ENCODE results near the gene ERGIC3.
"Not testable (repeated sequence)": the region's sequence is repeated elsewhere in the genome, so short reads cannot be mapped to it uniquely, and the experiment has no call there.

ERGIC3 gene

GRCh38 chr20:35541783-35542662 lies at the start of gene ERGIC3:
ERGIC3 (plus strand) TSS chr20:35542078; CDS start chr20:35542098, 20 bp downstream.
- DNase-seq = peak; percentile 94

- DNase-seq = no peak
Observed at GRCh38 chr20:35492352-35492751, 49.5 kb upstream of the ERGIC3 start.

- no peak for DNase-seq
Observed at GRCh38 chr20:35496481-35496880, 45.4 kb upstream of the ERGIC3 start.

DNA sequence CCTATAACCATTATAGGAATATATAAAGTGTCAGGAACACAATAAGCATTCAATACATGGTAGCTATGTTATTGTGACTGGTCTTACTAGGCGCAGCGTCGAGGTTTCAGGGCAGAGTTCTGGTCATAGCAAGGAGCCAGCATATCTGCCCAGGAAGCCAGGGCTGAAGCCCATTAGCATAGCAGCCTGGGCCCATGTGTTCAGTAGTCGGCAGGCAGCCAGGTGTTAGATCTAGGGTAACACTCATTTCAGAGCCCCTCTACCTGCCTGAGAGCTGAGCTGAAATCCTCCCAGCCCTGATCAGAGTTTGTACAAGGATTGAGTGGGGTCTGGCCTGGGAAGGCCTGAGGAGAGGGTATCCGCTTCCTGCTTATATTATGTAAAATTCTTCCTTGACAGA lies 44.6 kb upstream of the ERGIC3 start:
- no peak for DNase-seq

GRCh38 chr20:35497780-35498189 lies 44.1 kb upstream of the ERGIC3 start:
- DNase-seq = no peak

DNA sequence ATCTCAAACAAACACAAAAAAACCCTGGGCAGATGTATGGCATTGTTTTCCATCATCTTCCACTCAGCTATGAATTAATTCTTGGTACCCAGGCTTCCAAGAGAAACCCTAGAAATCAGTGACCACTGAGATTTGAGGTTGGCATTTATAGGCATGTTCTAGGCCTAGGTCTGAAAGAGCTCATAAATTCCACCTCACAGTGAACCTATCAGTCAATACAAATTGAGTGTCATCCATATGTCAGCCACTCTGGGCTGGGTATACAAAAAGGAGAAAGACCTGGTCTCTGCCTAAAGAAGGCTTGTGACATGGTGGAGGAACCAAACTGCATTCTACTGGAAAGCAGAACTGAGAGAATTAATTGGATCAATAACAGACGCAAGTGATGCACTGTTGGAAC lies 42.6 kb upstream of the ERGIC3 start:
- no peak for DNase-seq

DNA sequence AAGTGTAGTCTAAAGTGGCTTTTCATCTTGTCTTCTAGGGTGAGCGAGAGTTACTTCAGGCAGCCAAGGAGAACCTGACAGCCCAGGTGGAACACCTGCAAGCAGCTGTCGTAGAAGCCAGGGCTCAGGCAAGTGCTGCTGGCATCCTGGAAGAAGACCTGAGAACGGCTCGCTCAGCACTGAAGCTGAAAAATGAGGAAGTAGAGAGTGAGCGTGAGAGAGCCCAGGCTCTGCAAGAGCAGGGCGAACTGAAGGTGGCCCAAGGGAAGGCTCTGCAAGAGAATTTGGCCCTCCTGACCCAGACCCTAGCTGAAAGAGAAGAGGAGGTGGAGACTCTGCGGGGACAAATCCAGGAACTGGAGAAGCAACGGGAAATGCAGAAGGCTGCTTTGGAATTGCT lies 39.5 kb upstream of the ERGIC3 start:
- no peak for DNase-seq

- DNase-seq = no peak
Observed at GRCh38 chr20:35503281-35503680, 38.6 kb upstream of the ERGIC3 start.

DNA sequence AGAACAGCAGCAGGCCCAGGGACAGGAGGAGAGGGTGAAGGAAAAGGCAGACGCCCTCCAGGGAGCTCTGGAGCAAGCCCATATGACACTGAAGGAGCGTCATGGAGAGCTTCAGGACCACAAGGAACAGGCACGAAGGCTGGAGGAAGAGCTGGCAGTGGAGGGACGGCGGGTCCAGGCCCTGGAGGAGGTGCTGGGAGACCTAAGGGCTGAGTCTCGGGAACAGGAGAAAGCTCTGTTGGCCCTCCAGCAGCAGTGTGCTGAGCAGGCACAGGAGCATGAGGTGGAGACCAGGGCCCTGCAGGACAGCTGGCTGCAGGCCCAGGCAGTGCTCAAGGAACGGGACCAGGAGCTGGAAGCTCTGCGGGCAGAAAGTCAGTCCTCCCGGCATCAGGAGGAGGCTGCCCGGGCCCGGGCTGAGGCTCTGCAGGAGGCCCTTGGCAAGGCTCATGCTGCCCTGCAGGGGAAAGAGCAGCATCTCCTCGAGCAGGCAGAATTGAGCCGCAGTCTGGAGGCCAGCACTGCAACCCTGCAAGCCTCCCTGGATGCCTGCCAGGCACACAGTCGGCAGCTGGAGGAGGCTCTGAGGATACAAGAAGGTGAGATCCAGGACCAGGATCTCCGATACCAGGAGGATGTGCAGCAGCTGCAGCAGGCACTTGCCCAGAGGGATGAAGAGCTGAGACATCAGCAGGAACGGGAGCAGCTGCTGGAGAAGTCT lies 37.9 kb upstream of the ERGIC3 start:
- no peak for DNase-seq

DNA sequence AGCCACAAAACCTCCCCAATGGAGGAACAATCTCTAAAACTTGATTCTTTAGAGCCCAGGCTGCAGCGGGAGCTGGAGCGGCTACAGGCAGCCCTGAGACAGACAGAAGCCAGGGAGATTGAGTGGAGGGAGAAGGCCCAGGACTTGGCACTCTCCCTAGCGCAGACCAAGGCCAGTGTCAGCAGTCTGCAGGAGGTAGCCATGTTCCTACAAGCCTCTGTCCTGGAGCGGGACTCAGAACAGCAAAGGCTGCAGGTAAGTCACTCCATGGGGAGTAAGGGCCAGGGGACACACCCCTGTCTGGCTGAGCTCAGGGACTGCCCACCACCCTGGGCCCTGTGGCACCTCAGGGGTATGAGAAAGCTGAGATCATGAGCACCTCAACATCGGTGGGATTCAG lies 37.1 kb upstream of the ERGIC3 start:
- no peak for DNase-seq

- DNase-seq = no peak
Observed at GRCh38 chr20:35506179-35506578, 35.7 kb upstream of the ERGIC3 start.

- no peak for DNase-seq
Observed at GRCh38 chr20:35506872-35507638, 34.8 kb upstream of the ERGIC3 start.

DNA sequence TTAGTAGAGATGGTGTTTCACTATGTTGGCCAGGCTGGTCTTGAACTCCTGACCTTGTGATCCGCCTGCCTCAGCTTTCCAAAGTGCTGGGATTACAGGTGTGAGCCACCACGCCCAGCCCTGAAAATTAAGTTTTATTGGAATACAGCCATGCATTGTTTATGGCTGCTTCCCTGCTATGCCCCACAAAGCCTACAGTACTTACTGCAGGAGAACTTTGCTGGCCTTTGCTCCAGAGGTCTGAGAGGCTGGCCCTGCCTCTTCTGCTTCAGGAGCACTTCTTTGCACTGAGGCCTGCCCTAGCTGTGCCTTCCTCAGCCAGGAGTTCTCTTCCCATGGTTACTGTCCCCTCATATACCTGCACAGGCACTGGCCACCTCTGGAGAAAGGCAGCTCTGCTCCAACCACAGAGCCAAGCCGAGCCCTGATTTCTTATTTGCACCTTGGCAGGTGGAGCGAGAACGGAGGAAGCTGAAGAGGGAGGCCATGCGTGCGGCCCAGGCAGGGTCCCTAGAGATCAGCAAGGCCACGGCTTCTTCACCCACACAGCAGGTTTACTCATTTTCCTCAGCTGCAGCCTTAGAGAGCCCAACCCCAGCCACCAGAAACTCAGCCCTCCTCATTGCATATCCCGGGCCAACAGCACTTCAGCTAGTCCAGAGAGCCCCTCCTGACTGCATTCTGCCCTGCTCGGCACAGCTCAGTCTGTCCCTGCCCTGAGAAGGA lies 33.2 kb upstream of the ERGIC3 start:
- no peak for DNase-seq

DNA sequence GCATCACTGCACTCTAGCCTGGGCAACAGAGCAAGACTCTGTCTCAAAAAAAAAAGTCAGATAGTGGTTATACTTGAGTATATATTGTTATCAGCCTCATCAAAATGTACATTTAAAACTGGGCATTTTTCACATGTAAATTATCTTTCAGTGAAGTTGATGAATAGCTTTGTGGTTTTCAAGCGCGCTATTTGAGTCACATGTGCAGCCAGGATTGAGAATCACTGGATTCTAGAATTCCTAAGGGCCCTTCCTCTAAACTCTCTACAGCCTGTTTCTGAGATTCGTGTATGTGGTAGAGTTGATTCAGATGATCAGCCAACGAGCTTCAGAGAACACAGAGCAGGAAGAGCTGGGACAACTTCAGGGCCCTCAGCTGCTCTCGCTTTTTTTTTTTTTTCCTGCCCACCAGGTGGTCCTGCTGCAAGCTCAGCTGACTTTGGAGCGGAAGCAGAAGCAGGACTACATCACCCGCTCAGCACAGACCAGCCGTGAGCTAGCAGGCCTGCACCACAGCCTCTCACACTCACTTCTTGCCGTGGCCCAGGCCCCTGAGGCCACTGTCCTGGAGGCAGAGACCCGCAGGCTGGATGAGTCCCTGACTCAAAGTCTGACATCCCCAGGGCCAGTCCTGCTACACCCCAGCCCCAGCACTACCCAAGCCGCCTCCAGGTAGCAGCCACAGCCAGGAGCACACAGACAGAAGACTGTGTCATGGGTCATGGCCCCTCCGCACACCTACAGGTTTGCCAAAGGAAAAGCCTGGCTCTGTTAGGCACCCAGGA lies 30.7 kb upstream of the ERGIC3 start:
- no peak for DNase-seq

DNA sequence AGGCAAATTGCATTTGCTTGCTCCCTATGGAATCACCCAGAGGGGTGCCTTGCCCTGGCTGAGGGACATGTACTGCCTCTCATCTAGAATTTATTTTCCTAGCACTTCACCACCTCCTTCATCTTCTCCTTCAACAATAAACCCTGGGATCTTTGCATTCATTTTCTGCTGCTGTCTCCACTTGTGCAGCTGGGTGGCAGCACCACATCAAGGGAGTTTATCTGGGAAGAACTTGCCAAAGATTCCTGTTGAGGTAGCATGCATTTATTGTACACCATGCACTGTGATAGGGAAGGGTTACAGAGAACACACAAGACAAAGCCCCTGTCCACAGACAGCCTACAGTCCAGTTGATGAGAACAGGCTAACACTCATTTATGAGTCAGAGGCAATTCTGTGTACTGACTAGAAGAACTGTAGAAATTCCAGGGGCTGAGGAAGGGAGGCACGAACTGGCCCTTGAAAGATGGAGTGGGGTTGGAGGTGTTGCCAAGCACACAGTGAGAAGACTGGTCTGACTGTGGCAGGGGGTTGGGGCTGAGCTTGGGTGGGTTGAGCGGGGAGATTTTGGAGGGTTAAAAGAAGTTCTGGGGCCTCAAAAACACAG lies 30.0 kb upstream of the ERGIC3 start:
- no peak for DNase-seq

GRCh38 chr20:35514371-35514932 lies 27.4 kb upstream of the ERGIC3 start:
- DNase-seq = no peak

DNA sequence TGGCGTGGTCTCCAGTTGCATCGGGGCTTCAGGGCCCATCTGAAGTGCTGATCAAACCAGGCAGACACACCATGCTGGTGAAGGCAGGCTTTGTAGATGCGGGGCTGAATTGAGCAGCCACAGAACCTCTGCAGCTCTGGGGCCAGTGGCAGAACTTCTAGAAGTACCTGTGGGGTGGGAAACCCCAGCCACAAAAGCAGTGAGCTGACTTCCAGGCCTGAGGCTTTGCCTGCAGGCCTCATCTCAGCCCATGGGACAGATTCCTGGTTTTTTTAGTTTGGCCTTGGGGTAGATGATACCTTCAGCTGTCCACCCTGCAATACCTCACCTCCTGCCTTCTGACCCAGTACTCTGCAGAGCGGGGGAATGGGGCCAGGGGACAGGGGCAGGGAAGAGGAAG lies 26.5 kb upstream of the ERGIC3 start:
- DNase-seq = no peak

GRCh38 chr20:35515949-35516645 lies 25.8 kb upstream of the ERGIC3 start:
- no peak for DNase-seq

GRCh38 chr20:35517125-35517524 lies 24.8 kb upstream of the ERGIC3 start:
- DNase-seq = no peak

DNA sequence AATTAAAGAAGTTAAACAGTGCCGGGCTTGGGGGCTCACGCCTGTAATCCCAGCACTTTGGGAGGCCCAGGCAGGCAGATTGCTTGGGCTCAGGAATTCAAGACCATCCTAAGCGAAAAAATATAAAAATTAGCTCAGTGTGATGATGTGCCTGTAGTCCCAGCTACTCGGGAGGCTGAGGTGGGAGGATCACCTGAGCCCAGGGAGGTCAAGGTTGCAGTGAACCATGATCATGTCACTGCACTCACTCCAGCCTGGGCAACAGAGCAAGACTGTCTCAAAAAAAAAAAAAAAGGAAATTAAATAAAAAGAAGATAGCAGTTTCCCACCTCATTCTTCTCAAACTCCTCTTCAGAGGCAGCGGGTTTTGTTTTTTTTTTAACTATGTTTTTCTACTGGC lies 24.1 kb upstream of the ERGIC3 start:
- DNase-seq = not testable (repeated sequence)

DNA sequence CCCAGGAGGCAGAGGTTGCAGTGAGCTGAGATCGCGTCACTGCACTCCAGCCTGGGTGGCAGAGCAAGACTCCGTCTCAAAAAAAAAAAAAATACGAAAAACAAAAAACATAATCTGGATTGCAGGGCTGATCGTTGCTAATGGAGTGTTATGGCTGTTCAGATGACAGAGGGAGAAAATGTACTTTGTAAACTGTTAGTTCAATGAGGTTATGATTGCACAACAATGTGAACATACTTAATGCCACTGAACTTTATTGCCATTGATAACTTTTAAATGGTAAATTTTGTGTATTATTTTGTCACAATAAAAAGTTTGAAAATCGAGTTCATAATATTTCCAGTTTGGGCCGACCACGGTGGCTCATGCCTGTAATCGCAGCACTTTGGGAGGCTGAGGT lies 22.9 kb upstream of the ERGIC3 start:
- DNase-seq = no peak

All from NCI-H748 treated with DMSO at 0.1 percent for 48 hours (cell line).